HEK293 (cell line): ENCODE data around the gene ANK2.

Experiments
- CTCF ChIP-seq: fragments of 450-650 bp; formaldehyde crosslinking; IDR thresholded peaks from 2 replicates; pipeline ENCODE4 v1.5.1; 2016; ENCODE audit warnings: missing biosample characterization, missing genetic modification characterization
- MEIS1 ChIP-seq: sonication (generic); formaldehyde crosslinking; IDR thresholded peaks from 2 replicates; pipeline ENCODE4 v1.8.1; 2022; ENCODE audit warnings: missing genetic modification reagents, mild to moderate bottlenecking, borderline replicate concordance
- ZBTB21 ChIP-seq: fragments of 450-650 bp; formaldehyde crosslinking; IDR thresholded peaks from 2 replicates; pipeline ENCODE4 v1.5.1; 2017; ENCODE audit warnings: missing biosample characterization, missing genetic modification characterization
- ZBTB6 ChIP-seq: fragments of 450-650 bp; formaldehyde crosslinking; IDR thresholded peaks from 2 replicates; pipeline ENCODE4 v1.5.1; 2017; ENCODE audit warnings: missing biosample characterization, missing genetic modification characterization
- ZNF114 ChIP-seq: fragments of 450-650 bp; formaldehyde crosslinking; IDR thresholded peaks from 2 replicates; pipeline ENCODE4 v1.5.0; 2017; ENCODE audit warnings: missing biosample characterization, missing genetic modification characterization
- ZNF239 ChIP-seq: fragments of 450-650 bp; formaldehyde crosslinking; IDR thresholded peaks from 2 replicates; pipeline ENCODE4 v1.5.1; 2016; ENCODE audit warnings: missing biosample characterization, missing genetic modification characterization
- ZNF24 ChIP-seq: fragments of 450-650 bp; formaldehyde crosslinking; IDR thresholded peaks from 2 replicates; pipeline ENCODE4 v1.5.1; 2016; ENCODE audit warnings: missing biosample characterization, missing genetic modification characterization
- ZNF707 ChIP-seq: fragments of 450-650 bp; formaldehyde crosslinking; IDR thresholded peaks from 2 replicates; pipeline ENCODE4 v1.5.1; 2016; ENCODE audit warnings: missing biosample characterization, missing genetic modification characterization
- ZNF747 ChIP-seq: fragments of 450-650 bp; formaldehyde crosslinking; IDR thresholded peaks from 2 replicates; pipeline ENCODE4 v1.5.1; 2016; ENCODE audit warnings: missing biosample characterization, missing genetic modification characterization
- ZNF792 ChIP-seq: fragments of 450-650 bp; formaldehyde crosslinking; IDR thresholded peaks from 2 replicates; pipeline ENCODE4 v1.5.1; 2016; ENCODE audit warnings: missing biosample characterization, missing genetic modification characterization
- ZXDB ChIP-seq: fragments of 450-650 bp; formaldehyde crosslinking; IDR thresholded peaks from 2 replicates; pipeline ENCODE4 v1.5.1; 2016; ENCODE audit warnings: missing biosample characterization, missing genetic modification characterization
- TF ChIP-seq, protein P1 (sequence below): fragments of 450-650 bp; formaldehyde crosslinking; IDR thresholded peaks from 2 replicates; pipeline ENCODE4 v1.5.1; 2016; ENCODE audit warnings: missing biosample characterization, missing genetic modification characterization
- TF ChIP-seq, protein P2 (sequence below): fragments of 450-650 bp; formaldehyde crosslinking; IDR thresholded peaks from 2 replicates; pipeline ENCODE4 v1.5.1; 2016; ENCODE audit warnings: missing biosample characterization, missing genetic modification characterization

DNA sequence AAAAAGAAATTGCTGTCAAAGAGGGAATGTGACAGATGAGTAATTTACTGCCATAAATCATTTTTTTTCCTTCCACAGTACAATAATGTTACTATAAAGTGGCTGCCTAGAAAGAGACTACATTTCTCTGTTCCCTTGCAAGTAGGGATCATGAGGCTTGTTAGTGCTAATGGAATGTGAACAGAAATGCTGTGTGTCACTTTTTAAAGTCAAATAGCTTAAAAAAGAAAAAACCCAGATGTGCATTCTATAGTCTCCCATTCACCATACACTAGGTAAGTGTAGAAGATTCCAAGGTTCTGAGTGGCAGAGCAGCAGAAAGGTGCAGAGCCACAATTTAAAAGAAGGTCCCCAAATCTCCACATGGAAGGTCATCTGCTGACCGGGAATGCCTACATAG is 383.7 kb downstream of the ANK2 start:
- TF ChIP-seq ZNF24 (tag by site-specific recombination) (no peak), CTCF (tag by site-specific recombination) (no peak), ZNF239 (tag by site-specific recombination) (no peak), ZNF707 (tag by site-specific recombination) (no peak), ZBTB21 (tag by site-specific recombination) (no peak), ZBTB6 (tag by site-specific recombination) (no peak), ZNF747 (tag by site-specific recombination) (no peak), MEIS1 (CRISPR knock-in tag) (no peak), ZXDB (no peak), ZNF792 (no peak), ZNF114 (tag by site-specific recombination) (no peak)
- TF ChIP-seq, protein P1, sequence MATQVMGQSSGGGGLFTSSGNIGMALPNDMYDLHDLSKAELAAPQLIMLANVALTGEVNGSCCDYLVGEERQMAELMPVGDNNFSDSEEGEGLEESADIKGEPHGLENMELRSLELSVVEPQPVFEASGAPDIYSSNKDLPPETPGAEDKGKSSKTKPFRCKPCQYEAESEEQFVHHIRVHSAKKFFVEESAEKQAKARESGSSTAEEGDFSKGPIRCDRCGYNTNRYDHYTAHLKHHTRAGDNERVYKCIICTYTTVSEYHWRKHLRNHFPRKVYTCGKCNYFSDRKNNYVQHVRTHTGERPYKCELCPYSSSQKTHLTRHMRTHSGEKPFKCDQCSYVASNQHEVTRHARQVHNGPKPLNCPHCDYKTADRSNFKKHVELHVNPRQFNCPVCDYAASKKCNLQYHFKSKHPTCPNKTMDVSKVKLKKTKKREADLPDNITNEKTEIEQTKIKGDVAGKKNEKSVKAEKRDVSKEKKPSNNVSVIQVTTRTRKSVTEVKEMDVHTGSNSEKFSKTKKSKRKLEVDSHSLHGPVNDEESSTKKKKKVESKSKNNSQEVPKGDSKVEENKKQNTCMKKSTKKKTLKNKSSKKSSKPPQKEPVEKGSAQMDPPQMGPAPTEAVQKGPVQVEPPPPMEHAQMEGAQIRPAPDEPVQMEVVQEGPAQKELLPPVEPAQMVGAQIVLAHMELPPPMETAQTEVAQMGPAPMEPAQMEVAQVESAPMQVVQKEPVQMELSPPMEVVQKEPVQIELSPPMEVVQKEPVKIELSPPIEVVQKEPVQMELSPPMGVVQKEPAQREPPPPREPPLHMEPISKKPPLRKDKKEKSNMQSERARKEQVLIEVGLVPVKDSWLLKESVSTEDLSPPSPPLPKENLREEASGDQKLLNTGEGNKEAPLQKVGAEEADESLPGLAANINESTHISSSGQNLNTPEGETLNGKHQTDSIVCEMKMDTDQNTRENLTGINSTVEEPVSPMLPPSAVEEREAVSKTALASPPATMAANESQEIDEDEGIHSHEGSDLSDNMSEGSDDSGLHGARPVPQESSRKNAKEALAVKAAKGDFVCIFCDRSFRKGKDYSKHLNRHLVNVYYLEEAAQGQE (tag by site-specific recombination): no peak
- TF ChIP-seq, protein P2, sequence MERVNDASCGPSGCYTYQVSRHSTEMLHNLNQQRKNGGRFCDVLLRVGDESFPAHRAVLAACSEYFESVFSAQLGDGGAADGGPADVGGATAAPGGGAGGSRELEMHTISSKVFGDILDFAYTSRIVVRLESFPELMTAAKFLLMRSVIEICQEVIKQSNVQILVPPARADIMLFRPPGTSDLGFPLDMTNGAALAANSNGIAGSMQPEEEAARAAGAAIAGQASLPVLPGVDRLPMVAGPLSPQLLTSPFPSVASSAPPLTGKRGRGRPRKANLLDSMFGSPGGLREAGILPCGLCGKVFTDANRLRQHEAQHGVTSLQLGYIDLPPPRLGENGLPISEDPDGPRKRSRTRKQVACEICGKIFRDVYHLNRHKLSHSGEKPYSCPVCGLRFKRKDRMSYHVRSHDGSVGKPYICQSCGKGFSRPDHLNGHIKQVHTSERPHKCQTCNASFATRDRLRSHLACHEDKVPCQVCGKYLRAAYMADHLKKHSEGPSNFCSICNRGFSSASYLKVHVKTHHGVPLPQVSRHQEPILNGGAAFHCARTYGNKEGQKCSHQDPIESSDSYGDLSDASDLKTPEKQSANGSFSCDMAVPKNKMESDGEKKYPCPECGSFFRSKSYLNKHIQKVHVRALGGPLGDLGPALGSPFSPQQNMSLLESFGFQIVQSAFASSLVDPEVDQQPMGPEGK (tag by site-specific recombination): no peak
